GM12878 (cell line): Measurements from ENCODE around the gene EVI5L. TPM values are rescaled to one million over a fixed set of nuclear protein-coding genes. Genes with fewer than 3 reads are reported as not detected.

Source experiments
- ATAC-seq: fragments of 200-7000 bp; cut with Tn5 transposase; 3 replicates; pipeline ENCODE4 v1.9.1; 2020; ENCODE audit warnings: mild to moderate bottlenecking, moderate library complexity
- BruUV-seq: library from RNA; stranded (reverse); fragments of 400-500 nt; replicated peaks from 2 replicates; lab custom pipeline; 2021; lab: Mats Ljungman, UMichigan
- CTCF ChIA-PET: fragments of 300-600 bp; sonication (Branson Sonifier 250); formaldehyde crosslinking; extraction: SDS; loops from one replicate; lab custom pipeline; 2021; ENCODE audit warnings: inconsistent platforms; lab: Yijun Ruan, JAX
- POLR2A ChIA-PET: fragments of 350-600 bp; formaldehyde crosslinking; extraction: SDS; loops from one replicate; lab custom pipeline; 2021; ENCODE audit warnings: inconsistent platforms; lab: Charles Lee
- RAD21 ChIA-PET: fragments of 300-600 bp; sonication (Branson Sonifier 250); formaldehyde crosslinking; loops from one replicate; lab custom pipeline; 2023; ENCODE audit warnings: antibody characterized with exemption; ENCODE audit not compliant: unreplicated experiment; lab: Charles Lee
- SMC1A ChIA-PET: fragments of 300-600 bp; sonication (Branson Sonifier 250); formaldehyde crosslinking; loops from one replicate; lab custom pipeline; 2023; ENCODE audit not compliant: unreplicated experiment, uncharacterized antibody; lab: Charles Lee
- DNase-seq: peaks from one replicate; pipeline ENCODE4 v3.0.0-alpha.2; 2011; ENCODE audit warnings: low read depth, low spot score
- FAIRE-seq: peaks from 3 replicates; lab custom pipeline; 2011; peaks lifted over from hg19 to GRCh38; lab: Jason Lieb, UNC
- H2AFZ ChIP-seq: 2 replicates; pipeline ENCODE4 v1.6.0; 2011; ENCODE audit warnings: low read depth, low read length, control low read depth; ENCODE audit not compliant: control insufficient read depth
- H3K27ac ChIP-seq: 2 replicates; pipeline ENCODE4 v1.5.1; 2011; ENCODE audit warnings: control low read depth; ENCODE audit not compliant: control insufficient read depth, insufficient read depth
- H3K27me3 ChIP-seq, 2 experiments: replicated peaks in 1 of 2; 2 replicates each; pipeline versions ENCODE4 v1.6.0 to v1.6.1; 2011; ENCODE audit warnings: low read length in 1 of 2; ENCODE audit not compliant: control insufficient read depth in 2 of 2, insufficient read depth in 2 of 2
- H3K36me3 ChIP-seq, 2 experiments: 2 replicates each; pipeline ENCODE4 v1.5.1; 2011; ENCODE audit warnings: low read length in 1 of 2; ENCODE audit not compliant: control insufficient read depth in 2 of 2, insufficient read depth in 2 of 2
- H3K4me1 ChIP-seq: 2 replicates; pipeline ENCODE4 v1.6.1; 2011; ENCODE audit warnings: mild to moderate bottlenecking, low read length, moderate library complexity, mixed read lengths; ENCODE audit not compliant: control insufficient read depth, insufficient read depth
- H3K4me2 ChIP-seq: 2 replicates; pipeline ENCODE4 v1.6.0; 2011; ENCODE audit warnings: control low read depth; ENCODE audit not compliant: control insufficient read depth, insufficient read depth
- H3K4me3 ChIP-seq: fragments of 200-600 bp; sonication (generic); 2 replicates; pipeline ENCODE4 v1.5.1; 2016
- H3K79me2 ChIP-seq: 2 replicates; pipeline ENCODE4 v1.6.0; 2011; ENCODE audit warnings: low read length; ENCODE audit not compliant: control insufficient read depth, insufficient read depth
- H3K9ac ChIP-seq: 2 replicates; pipeline ENCODE4 v1.8.0; 2011; ENCODE audit warnings: low read length, control low read depth, mixed read lengths; ENCODE audit not compliant: control insufficient read depth, insufficient read depth
- H3K9me3 ChIP-seq: replicated peaks from 3 replicates; pipeline ENCODE4 v1.5.1; 2011; ENCODE audit warnings: mild to moderate bottlenecking, low read length; ENCODE audit not compliant: control insufficient read depth, insufficient read depth
- H4K20me1 ChIP-seq: 2 replicates; pipeline ENCODE4 v1.6.0; 2011; ENCODE audit not compliant: control insufficient read depth, insufficient read depth
- BCL3 ChIP-seq: IDR thresholded peaks from 2 replicates; pipeline ENCODE4 v1.6.1; 2011; ENCODE audit warnings: borderline replicate concordance, low read depth, mild to moderate bottlenecking, moderate library complexity, low read length; ENCODE audit not compliant: insufficient read depth, poor library complexity, severe bottlenecking
- JUND ChIP-seq: IDR thresholded peaks from 2 replicates; pipeline ENCODE4 v1.6.1; 2012; ENCODE audit warnings: low read depth, mild to moderate bottlenecking, low read length, improper control_type of control experiment, moderate library complexity
- KAT2A ChIP-seq: conservative IDR thresholded peaks from 2 replicates; pipeline ENCODE4 v1.6.1; 2011; ENCODE audit warnings: low read depth, low read length; ENCODE audit not compliant: control insufficient read depth
- LARP7 ChIP-seq: fragments of 450-650 bp; IDR thresholded peaks from 2 replicates; pipeline ENCODE4 v1.6.1; 2017; ENCODE audit warnings: mild to moderate bottlenecking
- MTA2 ChIP-seq: fragments of 450-650 bp; IDR thresholded peaks from 2 replicates; pipeline ENCODE4 v1.6.1; 2016; ENCODE audit warnings: low read depth, mild to moderate bottlenecking, moderate library complexity
- REST ChIP-seq: IDR thresholded peaks from 2 replicates; pipeline ENCODE4 v1.6.1; 2012; ENCODE audit warnings: mild to moderate bottlenecking, low read depth, low read length
- STAT1 ChIP-seq: fragments of 450-650 bp; conservative IDR thresholded peaks from 2 replicates; pipeline ENCODE4 v1.6.1; 2014; ENCODE audit warnings: antibody characterized with exemption, mild to moderate bottlenecking
- TBL1XR1 ChIP-seq: IDR thresholded peaks from 2 replicates; pipeline ENCODE4 v1.6.1; 2012; ENCODE audit warnings: low read depth, low read length, improper control_type of control experiment
- TCF12 ChIP-seq: IDR thresholded peaks from 2 replicates; pipeline ENCODE4 v1.6.1; 2011; ENCODE audit warnings: low read depth, mild to moderate bottlenecking, low read length
- WGBS: methylation state at CpG from one replicate; pipeline ENCODE4 v1.1.6; 2016; ENCODE audit warnings: low lambda C conversion rate; ENCODE audit not compliant: insufficient replicate concordance, insufficient coverage; ENCODE audit errors: missing lambda C conversion rate; 5-methylcytosine and 5-hydroxymethylcytosine counted together
- in situ Hi-C: fragments of 300-500 bp; cut with MboI; formaldehyde crosslinking; loops from 9 replicates; pipeline ENCODE4 v1.14.3; 2018; ENCODE audit warnings: mixed read lengths
- intact Hi-C: fragments of 100-400 bp; cut with micrococcal nuclease; formaldehyde crosslinking; loops from one replicate; pipeline ENCODE4 v1.14.2; 2022; ENCODE audit not compliant: unreplicated experiment
- polyA plus RNA-seq, 11 experiments: library from polyadenylated mRNA; depleted of rRNA in 4 of 11; unstranded in 6 of 11; stranded (reverse) in 5 of 11; fragments of >200 nt; fragmentation: Nextera tagmentation in 4 of 11; fragmentation: Illumina TruSeq in 1 of 11; extraction: Ambion mirVana in 4 of 11; extraction: Trizol in 1 of 11; gene quantifications; 1 replicate in 1 of 11; 2 replicates in 10 of 11; pipeline versions ENCODE4 v1.2.1 to v1.2.3, GENCODE V29; 2011 to 2016; ENCODE audit warnings: inconsistent platforms in 2 of 11, missing spikeins in 2 of 11, low read depth in 1 of 11
- total RNA-seq, 4 experiments: library from RNA; depleted of rRNA in 3 of 4; stranded (reverse); fragments of >200 nt in 3 of 4; fragmentation: Illumina TruSeq in 1 of 4; extraction: Trizol in 1 of 4; gene quantifications; 2 replicates each; pipeline versions ENCODE4 v1.2.1 to v1.2.3, GENCODE V29; 2013 to 2021

The EVI5L gene
- total and polyA plus RNA-seq, 10 of the 15 experiments (the other 5 are each of a cell fraction or from before 2014, with no cell fraction given), result 0.23 to 13.8 (median 5.0) TPM

- no peak overlapping the region for H3K4me3 ChIP-seq
- TF ChIP-seq BCL3, result peak; percentile 84
- TF ChIP-seq TCF12, result no peak
- TF ChIP-seq JUND, result no peak
- TF ChIP-seq KAT2A, result no peak
- TF ChIP-seq TBL1XR1, result no peak
- TF ChIP-seq, all 136 proteins: peak for 1
- H3K27ac ChIP-seq, result no peak overlapping the region
- H3K79me2 ChIP-seq, result no peaks in the 10 kb centered on the region
- H3K36me3 ChIP-seq, result no peaks in the 10 kb centered on the region
- H3K27me3 ChIP-seq, result no peaks in the 10 kb centered on the region
- FAIRE-seq (peak; percentile 65), DNase-seq (no peak), ATAC-seq (no peak)
- no peak overlapping the region for H3K4me2 ChIP-seq
- no peak overlapping the region for H2AFZ ChIP-seq
- ChIA-PET POLR2A (no interaction called here), CTCF (no interaction called here), RAD21 (no interaction called here), SMC1A (no interaction called here)
- no peaks in the 10 kb centered on the region; the same call in 2 of the 3 replicates for H3K9me3 ChIP-seq
- no TSS peak for BruUV-seq
- 98% methylated on average over 12 of the region's 12 CpGs for WGBS
- H3K4me1 ChIP-seq, result peaks cover 3% of the 10 kb centered on the region; the same call in 1 of the 2 replicates
- in situ Hi-C loops, result no loop called here
- intact Hi-C loops, result no loop called here
- H4K20me1 ChIP-seq, result no peaks in the 10 kb centered on the region
- H3K9ac ChIP-seq, result no peak overlapping the region
These were observed 12.8 kb downstream of the EVI5L start for GRCh38 chr19:7842661-7843294.

GRCh38 chr19:7843521-7843920, 13.5 kb downstream of the EVI5L start:
- intact Hi-C loops (no loop called here), in situ Hi-C loops (no loop called here)
- H3K79me2 ChIP-seq, result no peaks in the 10 kb centered on the region
- no peak for TF ChIP-seq LARP7
- TF ChIP-seq STAT1, result no peak
- peak; percentile 5 for TF ChIP-seq BCL3
- no peak for TF ChIP-seq MTA2
- TF ChIP-seq REST, result no peak
- H3K4me3 ChIP-seq, result no peak overlapping the region
- ATAC-seq (no peak), DNase-seq (no peak), FAIRE-seq (peak; percentile 86)
- ChIA-PET SMC1A (no interaction called here), POLR2A (interaction anchor here (0.5 kb wide), 1 partner anchor 277 kb away, joined by 3 read pairs; no protein-coding TSS in a partner anchor), CTCF (no interaction called here), RAD21 (no interaction called here)
- no peak overlapping the region for H3K4me2 ChIP-seq
- no peaks in the 10 kb centered on the region; the same call in 2 of the 3 replicates for H3K9me3 ChIP-seq
- H3K9ac ChIP-seq, result no peak overlapping the region
- H3K4me1 ChIP-seq, result peaks cover 3% of the 10 kb centered on the region; the same call in 1 of the 2 replicates
- H3K27me3 ChIP-seq, result no peaks in the 10 kb centered on the region
- 94% methylated on average over 6 of the region's 6 CpGs for WGBS
- H3K27ac ChIP-seq, result no peak overlapping the region
- no peaks in the 10 kb centered on the region for H3K36me3 ChIP-seq
- H2AFZ ChIP-seq, result no peak overlapping the region
- no TSS peak for BruUV-seq
- H4K20me1 ChIP-seq, result no peaks in the 10 kb centered on the region
